ENCODE results near the gene THAP4.
"Not testable (repeated sequence)": the region's sequence is repeated elsewhere in the genome, so short reads cannot be mapped to it uniquely, and the experiment has no call there.

The THAP4 gene

DNA sequence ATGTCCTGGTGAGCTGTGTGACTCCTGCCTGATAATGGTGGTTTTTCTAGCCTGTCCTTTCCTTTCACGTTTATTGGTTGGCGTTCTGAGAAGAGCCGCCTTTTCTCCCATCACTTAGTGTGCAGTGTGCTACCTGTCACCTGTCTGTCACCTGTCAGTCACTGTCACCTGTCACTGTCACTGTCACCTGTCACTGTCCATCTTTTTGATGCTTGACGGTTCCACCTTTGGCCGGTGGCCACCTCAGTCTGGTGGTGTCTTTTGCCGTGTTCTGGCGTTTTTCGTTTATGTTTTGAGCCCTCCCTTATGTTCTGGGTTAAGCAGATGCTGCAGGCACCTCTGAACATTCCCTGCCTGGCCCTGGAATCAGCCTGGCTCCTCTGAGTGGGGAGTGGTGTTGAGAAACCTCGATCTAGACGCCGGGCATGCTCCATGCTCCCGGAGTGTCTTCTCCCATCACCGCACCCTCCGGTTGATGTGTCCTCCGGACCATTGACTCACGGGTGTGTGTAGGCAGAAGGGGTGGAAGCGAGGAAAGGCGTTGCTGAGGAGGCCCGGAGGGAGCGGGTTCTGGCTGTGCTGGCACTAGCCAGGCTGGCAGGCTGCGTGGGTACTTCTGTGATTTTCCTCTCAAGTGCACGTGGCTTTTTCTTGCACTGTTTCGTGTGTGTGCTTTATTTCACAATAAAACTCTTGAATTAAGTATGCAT is 28.9 kb upstream of the THAP4 start:
- FAIRE-seq = no peak

DNA sequence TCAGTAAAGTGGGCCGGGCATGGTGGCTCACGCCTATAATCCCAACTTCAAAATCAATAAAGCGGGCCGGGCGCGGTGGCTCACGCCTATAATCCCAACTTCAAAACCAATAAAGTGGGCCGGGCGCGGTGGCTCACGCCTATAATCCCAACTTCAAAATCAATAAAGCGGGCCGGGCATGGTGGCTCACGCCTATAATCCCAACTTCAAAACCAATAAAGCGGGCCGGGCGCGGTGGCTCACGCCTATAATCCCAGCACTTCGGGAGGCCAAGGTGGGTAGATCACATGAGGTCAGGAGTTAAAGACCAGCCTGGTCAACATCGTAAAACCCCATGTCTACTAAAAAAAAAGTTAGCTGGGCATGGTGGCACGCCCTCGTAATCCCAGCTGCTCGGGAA is 25.8 kb upstream of the THAP4 start:
- FAIRE-seq = not testable (repeated sequence)

DNA sequence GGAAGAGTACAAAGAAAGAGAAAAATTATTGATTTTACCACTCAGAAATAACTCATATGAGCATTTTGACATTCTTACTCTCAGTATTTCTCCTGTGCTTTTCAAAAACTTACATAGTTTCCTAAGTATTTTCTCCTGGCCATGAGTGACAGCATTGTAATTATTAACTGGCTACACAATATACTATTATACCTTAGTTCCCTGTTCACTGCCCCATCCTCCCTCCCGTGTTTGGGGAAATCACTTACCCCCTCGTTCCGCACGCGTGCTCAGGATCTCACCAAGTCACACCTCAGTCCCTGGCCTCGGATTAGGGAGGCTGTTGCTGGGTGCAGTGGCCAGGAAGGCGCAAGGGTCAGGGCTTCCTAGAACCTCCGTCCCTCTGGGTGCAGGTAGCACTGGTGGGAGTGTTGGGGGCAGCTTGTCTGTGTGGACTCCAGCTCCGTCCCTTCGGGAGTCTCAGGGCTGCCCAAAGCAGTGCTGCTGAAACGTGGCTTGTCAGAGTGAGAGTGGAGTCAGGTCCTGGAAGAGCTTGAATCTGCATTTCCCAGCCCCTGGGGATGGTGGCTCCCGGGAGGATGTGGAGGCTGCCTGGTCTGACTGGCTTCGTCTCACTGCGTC is 23.7 kb upstream of the THAP4 start:
- no peak for FAIRE-seq

DNA sequence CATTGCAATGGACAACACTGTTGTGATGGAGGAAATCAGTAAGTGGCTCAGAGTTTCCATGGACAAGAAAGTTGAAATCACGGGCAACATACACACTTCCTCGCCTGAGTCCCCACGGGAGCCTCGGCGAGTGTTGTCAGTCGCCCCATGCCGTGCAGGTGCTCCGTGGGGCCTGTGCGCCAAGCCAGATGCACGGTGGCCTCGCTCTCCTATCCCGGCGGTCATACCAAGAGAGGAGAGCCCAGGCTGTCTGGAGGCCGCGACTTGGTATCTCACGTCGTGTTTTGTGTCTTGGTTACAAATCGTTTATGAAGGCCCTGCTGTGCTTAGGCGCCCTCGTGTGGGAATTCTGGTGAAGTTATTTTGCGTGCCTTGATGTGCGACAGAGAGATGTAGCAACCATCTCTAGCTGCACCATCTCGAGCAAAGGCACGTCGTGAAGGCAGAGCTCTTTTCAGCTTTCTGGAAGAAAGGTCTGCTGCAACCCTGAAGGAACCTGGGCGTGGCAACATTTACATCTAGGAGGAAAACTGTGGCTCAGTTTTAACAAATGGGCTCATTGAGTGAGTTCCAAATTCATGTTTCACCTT is 22.3 kb upstream of the THAP4 start:
- FAIRE-seq = no peak

DNA sequence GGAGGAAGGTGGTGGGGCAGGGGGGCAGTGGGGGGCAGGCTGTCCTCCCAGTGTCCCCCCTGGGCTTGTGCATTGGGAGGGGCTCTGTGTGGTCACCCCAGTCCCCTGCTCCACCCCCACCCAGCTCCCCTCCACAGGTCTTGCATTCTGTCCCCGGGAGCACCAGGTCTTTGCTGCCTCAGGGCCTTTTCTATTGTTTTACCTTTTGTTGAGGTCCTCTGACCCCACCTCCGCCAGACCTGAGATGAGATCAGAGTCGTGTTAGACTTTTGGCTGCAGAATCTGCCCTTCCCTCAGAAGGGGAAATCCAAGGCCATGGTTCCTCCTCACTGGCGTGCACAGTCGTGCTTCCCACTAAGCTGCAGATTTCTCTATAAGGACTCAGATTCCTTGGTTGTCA is 21.3 kb upstream of the THAP4 start:
- FAIRE-seq = no peak

DNA sequence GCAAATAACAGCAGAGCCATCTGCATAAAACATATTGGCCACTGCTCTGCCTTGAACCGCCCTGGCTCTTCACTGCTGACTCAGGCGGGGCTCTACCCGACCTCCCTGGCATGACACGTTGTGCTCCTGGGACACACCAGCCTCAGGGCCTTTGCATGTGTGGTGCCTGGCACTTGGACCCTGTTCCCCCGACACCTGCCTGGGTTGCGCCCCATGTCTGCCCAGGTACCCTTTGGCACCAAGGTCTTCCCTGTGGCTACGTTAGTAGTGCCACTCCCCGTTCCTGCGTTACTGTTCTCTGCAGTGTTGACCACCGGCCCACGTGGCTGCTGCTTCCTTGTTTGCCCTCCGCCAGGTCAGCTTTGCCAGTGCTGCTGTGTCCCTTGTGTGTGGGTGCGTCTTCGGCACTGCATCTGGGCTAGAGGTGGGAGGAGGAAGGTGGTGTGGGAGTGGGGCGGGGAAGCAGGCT is 20.9 kb upstream of the THAP4 start:
- FAIRE-seq = no peak

DNA sequence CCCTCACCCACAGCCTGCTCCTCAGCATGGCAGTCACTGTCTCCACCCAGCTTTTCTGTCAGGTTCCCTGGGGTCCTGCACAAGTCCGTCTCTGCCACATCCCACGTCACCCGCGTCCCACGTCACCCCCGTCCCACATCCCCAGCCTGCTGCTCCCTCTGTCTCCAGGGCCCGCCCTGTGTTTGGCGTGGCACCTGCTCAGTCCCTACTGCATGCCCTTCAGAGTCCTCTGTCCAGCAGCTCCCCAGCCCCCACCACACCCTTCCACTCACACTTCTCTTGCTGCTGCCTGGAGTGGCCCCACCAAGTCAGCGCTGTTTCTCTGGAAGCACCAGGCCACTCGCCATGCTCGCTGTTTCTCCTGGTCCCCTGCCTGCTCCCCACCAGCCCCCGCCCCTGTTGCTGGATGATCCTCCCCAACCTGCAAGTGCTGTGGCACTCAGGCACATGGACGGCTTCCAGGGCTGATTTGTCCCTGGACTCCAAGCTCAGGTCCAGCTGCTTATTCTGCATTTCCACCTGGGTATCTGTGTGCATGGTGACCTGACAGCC is 19.3 kb upstream of the THAP4 start:
- no peak for FAIRE-seq

DNA sequence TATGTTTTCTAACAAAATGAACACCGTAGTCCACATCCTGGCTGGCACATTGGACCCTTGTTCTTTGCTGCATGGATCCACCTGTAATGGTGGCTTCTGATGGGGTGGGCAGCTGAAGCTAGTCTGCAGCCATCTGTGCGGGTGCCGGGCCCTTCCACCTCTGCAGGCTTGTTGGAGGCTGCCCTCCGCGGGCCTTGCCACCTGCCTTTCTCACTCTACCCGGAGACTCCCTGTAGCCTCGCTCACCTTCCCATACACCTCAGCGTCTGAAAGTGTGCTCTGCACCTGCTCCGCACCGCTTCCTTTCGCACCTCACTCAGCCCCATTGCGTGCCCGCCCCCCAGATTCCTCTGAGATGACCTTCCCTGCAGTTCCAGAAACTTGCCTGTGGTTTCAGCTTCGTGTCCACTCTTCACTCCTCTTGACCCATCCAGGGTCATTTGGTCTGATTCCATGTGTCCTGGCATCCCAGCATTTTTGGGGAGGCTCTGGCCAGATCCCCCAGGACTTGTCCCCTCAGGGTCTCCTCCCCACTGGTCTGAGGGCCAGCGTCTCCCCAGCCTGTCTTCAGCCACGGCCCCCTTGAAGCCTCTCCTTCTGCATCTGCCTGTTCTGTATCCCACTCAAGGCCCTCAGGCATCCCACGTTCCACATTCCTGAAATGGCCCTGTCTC is 18.7 kb upstream of the THAP4 start:
- FAIRE-seq = no peak

DNA sequence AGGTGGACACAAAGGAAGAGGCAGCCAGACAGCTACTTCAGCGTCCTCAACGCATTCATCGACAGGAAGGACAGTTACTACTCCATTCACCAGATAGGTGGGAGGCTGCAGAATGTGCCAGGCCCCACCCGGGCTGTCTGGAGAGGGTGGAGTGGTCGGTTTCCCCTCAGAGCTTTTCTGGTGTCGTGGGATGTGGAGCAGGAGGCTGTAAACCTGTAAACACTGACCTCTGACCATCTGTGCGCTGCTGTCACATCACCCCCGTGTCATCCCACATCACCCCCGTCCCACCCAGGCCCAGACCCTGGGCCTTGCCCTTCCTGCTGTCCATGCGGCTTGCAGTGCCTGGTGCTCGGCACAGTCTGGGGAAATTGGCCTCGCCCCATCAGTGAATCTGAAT is 17.6 kb upstream of the THAP4 start:
- no peak for FAIRE-seq

DNA sequence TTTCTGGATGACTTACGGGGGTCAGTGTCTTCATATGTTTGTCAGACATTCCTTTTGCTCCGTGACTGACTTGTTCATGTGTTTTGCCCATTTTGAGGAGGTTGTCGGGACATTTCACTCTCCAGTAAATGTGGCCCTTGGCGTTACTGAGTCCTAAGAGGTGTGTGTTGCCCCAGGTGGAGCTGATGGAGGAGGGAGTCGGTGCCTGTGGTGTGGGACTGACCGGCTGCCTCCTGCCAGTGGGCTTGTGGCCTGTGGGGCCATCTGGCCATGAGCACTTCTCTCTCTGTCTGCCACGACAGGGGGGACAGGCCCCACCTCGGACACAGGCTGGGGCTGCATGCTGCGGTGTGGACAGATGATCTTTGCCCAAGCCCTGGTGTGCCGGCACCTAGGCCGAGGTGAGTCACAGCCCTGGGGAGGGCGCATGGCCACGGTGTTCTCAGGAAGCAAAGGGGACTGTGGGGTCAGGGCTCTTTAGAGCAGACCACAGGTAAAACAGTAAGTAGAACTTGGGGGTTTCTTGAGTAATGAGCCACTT is 16.3 kb upstream of the THAP4 start:
- no peak for FAIRE-seq

DNA sequence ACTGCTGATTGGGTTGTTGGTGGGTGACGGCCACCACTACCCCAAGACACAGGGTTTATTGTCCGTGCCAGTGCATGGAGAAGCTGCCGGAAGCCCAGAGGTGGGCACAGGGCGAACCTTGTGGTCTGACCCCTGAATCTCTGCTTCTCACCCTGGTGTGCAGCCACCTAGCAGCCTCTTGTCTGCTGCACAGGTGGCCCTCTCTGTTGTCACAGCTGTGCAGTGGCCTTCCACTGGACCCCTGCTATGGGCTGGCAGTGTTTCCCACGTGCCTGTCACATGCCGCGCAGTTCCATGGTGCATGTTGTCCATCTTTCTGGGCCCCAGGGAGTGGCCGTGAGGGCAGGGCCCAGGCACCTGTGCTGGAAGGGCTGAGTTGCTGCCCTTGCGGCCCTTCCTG is 15.8 kb upstream of the THAP4 start:
- no peak for FAIRE-seq

DNA sequence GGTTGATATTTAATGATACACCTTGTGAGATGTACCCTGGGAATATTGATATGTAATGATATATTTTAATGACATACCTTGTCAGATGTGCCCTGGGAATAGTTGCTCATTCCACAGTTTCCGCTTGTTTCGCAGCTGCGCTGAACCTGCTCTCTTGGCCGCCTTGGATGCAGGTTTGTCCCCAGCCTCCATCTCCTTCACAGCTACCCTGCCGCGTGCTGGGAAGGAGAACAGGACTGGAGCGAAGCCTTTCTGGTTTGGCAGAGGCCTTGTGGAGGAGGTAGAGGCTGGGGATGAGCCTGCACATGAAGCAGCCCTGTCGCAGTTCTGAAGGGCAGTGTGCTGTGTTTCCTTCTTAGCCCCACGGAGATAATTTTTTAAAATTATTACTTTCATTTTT is 15.2 kb upstream of the THAP4 start:
- FAIRE-seq = no peak

DNA sequence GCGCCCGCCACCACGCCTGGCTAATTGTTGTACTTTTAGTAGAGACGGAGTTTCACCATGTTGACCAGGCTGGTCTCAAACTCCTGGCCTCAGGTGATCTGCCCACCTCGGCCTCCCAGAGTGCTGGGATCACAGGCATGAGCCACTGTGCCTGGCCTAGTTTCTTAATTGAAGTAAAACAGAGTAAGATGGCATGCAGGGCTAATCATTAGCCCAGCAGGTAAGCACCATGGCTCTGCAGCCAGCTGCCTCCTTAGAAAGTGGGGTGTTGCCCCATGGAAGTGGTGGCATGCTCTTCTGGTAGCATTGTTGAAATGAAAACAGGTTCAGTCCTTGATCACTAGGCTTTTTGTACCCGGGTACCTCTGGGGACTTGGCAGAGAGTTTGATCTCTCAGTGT is 13.0 kb upstream of the THAP4 start:
- FAIRE-seq = no peak

DNA sequence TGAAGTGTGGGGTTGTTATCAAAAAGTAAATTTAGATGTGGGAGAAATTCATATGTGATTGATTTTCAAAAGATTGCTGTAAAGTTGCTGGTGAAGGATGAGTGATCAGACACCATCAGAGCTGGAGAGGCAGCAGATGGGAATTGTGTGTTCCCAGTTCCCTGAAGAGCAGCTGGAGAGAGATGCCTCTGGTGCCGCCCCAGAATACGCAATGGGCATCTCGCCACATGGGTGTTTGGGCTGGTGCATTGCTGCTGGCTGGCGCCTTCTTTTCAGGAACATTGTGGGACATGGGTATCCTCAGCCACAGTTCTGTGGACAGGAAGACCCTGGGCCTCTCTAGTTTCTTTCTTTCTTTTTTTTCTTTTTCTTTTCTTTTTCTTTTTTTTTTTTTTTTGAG is 12.4 kb upstream of the THAP4 start:
- FAIRE-seq = no peak

DNA sequence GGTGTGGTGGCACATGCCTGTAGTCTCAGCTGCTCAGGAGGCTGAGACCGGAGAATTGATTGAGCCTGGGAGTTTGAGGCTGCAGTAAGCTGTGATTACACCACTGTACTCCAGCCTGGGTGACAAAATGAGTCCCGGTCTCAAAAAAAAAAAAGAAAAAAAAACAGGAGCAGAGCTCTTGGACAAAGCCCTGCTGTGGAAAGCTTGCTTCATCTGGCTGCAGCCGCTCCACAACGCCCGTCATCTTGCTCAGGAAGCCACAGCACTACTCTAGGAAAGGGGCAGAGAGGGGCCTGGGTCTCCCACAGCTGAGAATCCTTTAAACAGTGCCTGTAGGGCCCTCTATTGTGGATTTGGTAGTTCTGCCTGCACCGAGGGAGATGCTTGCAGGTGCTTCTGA is 11.5 kb upstream of the THAP4 start:
- no peak for FAIRE-seq

DNA sequence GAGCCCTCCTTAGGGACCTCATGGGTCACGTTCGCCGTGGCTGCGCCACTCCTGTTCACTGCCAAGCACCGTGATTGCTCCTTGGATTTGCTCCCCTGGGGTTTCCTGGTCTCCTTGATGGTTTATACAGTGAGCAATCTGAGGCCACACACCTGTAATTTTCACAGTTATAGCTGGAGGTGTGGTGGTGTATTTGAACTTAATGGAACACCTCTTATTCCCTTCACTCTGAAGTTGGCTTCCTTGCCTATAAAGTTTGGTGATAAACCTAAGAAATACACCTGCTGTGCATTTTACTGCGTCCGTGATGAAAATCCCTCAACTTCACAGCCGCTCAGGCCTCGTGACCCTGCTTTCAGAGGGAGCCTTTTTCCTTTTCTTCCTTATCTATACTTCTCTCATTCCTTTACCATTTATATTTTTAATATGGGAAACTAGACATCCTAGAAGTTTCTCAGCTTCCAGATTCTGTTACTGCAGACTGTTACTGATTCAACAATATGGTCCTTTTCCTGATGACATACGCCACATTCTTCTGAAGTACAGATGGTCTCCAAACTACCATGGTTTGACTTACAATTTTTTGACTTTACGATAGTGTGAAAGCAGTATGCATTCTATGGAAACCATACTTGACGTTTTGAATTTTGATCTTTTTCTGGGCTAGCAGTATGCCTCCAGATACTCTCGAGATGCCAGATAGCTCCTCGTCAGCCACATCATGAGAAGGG is 9.1 kb upstream of the THAP4 start:
- FAIRE-seq = no peak

DNA sequence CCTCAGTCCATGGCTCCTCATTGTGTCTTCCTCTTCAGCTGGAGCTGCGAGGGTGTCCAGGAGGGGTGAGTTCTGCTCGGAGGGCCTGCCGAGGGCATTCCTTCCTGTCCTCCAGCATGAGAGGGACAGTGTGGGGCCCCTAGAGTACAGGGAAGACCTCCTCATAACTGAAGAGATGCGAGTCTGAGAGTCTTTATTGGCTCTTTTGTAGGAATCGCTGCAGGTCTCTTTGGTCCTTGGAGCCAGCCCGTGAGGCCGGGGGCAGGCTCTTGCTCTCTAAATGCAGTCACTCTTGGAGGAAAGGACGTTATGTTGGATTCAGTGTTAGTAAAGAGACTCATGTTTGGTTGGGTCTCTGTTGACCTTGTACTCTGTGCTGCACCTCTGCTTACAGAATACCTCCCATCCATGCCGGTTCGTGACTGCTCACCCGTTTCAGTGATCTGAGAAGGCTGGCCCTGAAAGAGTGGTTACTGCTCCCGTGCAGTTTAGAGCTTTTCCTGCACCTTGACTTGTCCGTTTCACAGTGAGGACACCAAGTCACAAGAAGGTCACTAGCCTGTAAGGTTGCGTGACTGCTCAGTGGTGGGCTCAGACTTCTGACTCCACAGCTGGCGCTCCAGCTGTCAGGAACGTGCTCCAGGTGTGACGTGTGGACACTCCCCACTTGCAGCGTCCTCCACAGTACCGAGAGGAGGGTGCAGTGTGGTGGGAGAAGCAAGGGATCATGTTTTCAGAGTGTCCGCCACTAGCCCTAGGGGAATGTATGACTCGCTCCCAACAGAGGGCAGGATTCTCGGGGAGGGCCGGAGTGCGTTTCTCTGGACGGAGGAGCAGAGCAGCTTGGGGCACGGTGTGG is 8.3 kb upstream of the THAP4 start:
- FAIRE-seq = no peak

DNA sequence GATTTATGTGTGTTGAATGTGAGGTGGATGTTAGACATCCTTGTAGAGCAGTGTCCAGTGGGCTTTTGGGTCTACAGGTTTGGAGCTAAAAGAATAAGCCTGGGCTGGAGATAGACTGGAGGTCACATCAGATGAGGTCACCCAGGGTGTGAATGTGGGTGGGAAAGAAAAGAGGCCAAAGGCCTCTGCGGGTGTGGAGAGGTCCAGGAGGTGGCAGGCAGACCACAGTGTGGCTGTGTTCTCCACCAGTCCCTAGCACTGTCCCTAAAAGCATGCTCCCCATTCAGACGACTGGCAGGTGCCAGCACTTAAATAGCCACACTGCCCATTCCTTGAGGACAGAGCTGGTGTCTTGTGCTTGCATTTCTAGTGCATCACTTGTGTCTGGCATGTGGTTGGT is 4.7 kb upstream of the THAP4 start:
- FAIRE-seq = no peak

DNA sequence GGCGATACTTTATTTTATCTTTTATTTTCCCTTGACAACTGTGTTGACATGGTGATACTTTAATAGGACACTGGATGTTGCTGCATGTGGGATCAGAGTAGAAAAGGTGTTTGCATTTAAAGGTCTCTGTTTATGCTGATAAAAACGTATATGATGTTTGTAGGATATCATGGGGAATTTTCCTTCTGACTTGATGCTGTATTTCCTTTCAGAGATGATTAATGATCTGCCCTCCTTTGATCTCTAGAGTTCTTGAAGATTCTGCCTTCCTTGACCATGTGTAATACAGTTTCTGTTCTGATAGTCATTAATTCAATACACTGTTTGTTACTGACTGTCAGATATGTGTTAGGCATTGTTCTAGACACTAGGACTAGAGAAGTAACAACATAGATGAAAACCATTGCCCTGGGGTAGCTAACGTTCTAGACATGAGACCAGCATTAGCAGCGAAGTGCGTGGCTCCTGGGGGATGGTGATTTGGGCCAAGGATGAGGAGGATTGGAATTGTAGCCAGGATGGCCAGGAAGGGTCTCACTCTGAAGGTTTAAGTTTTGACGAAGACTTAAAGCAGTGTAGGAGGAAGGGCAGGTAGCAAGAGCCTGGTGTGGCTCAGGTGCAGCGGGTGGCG is 3.3 kb upstream of the THAP4 start:
- no peak for FAIRE-seq

DNA sequence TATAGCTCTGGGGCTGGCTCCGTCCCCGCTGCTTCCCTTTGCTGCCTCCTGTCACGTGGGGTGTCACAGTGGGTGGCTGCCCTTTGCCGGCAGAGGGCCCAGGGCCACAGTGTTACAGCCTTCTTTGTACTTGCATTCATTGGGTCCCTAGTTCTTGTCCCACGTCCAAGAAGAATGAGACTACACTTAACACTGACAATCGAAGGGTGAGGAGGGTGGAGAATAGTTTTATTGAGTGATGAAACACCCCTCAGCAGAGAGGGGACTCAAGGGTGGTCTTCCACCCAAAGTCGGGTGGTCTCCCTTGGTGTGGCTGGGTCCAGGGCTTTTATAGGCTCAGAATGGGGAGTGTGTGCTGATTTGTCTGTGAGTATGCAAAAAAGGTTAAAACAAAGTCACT is 2.4 kb upstream of the THAP4 start:
- no peak for FAIRE-seq

DNA sequence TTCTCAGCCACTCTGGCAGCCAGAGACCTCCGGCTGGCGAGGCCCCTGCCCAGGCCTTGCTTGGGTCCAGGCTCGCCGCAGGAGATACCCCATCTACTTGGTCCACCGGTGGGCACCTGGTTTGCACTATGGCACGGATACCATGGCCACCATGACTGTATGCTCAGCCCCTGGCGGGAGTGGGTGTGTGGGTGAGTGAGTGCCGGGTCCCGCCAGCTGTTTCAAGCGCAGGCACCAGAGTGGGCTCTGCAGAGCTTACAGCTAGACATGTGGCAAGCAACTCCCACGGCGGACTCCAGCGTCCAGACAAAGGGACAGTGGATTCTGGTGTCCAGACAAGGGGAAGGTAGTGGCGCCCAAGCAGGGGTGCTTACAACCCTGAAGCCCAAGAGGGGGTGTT is 2.0 kb upstream of the THAP4 start:
- no peak for FAIRE-seq
